Body of pancreas (tissue), 4 donors: Measurements from ENCODE around the gene NCR1.
"Not testable (repeated sequence)": the region's sequence is repeated elsewhere in the genome, so short reads cannot be mapped to it uniquely, and the experiment has no call there.

Experiments
- POLR2A ChIP-seq, 3 donors: fragments of 450-650 bp; IDR thresholded peaks; one replicate each; pipeline ENCODE4 v1.6.1; 2016; ENCODE audit warnings: antibody characterized with exemption in 3 of 3, mild to moderate bottlenecking in 2 of 3
- TF ChIP-seq, protein P1 (sequence below), 7 experiments: fragments of 450-650 bp in 4 of 7; fragments of 200-600 bp in 3 of 7; sonication (generic) in 3 of 7; IDR thresholded peaks; one replicate each; pipeline ENCODE4 v1.5.1; 2016 to 2019; ENCODE audit warnings: antibody characterized with exemption in 7 of 7

- TF ChIP-seq, protein P1, sequence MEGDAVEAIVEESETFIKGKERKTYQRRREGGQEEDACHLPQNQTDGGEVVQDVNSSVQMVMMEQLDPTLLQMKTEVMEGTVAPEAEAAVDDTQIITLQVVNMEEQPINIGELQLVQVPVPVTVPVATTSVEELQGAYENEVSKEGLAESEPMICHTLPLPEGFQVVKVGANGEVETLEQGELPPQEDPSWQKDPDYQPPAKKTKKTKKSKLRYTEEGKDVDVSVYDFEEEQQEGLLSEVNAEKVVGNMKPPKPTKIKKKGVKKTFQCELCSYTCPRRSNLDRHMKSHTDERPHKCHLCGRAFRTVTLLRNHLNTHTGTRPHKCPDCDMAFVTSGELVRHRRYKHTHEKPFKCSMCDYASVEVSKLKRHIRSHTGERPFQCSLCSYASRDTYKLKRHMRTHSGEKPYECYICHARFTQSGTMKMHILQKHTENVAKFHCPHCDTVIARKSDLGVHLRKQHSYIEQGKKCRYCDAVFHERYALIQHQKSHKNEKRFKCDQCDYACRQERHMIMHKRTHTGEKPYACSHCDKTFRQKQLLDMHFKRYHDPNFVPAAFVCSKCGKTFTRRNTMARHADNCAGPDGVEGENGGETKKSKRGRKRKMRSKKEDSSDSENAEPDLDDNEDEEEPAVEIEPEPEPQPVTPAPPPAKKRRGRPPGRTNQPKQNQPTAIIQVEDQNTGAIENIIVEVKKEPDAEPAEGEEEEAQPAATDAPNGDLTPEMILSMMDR (IDR thresholded peaks at IDR 0.05) = not testable (repeated sequence)
- TF ChIP-seq POLR2A (IDR thresholded peaks at IDR 0.05) = not testable (repeated sequence)
Observed at GRCh38 chr19:54901153-54901552, 4.8 kb upstream of the NCR1 start.
